ENCODE results near the gene ASPSCR1.
"Not testable (repeated sequence)": the region's sequence is repeated elsewhere in the genome, so short reads cannot be mapped to it uniquely, and the experiment has no call there.

Gene ASPSCR1

GRCh38 chr17:82036634-82037091 is 59.2 kb downstream of the ASPSCR1 start:
- TF ChIP-seq CTCF (conservative IDR thresholded peaks at IDR 0.05) (no peak), ZFX (IDR thresholded peaks at IDR 0.05) (no peak)
- peak overlapping the region; percentile 86 for H3K27ac ChIP-seq

DNA sequence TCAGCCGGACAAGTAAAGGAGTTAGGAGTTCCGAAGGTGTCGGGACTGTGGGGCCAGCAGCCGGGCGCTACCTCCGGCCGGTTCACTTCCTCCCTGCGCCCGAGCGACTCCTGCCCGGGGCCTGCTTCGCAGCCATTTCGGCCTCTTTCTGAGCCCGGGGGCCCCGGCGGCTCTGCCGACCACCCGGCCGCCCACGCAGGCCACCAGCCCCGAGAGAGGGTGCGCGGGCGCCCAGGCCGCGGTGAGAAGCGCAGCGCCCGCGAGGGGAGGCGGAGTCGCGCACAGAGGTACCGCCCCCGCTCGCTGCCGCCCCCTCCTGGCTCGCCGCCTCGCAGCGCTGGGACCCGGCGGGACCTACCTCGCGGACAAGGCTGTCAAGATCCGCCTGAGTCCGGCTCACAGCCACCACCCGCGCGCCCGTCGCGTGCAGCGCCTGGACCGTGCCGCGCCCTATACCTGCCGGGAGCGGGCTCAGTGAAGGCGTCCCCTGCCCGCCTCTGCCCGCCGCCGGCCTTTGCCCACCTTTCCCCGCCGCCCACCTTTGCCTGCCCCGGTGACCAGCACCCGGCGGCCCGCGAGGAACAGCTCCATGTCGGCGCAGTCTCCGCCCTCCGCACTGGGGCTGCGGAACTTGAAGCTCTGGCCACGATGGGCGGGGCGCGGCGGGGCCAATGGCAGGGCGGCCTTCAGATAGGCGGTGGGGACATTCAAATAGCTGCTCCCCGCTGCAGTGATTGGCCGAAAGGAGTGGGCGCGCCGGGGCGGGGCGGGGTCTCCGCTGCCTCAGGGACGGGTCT is 59.9 kb downstream of the ASPSCR1 start, which contains the start of gene DCXR:
Gene DCXR (minus strand): TSS at position 606 of the 797 bp plus-strand sequence. CDS start 15 bp downstream, at position 591.
- H3K27ac ChIP-seq = peak within 1 kb of the TSS; percentile 86
- peak; percentile 84; the same call in 1 of the 2 replicates for TF ChIP-seq ZFX (IDR thresholded peaks at IDR 0.05)
- TF ChIP-seq CTCF (conservative IDR thresholded peaks at IDR 0.05) = peak; percentile 96

DNA sequence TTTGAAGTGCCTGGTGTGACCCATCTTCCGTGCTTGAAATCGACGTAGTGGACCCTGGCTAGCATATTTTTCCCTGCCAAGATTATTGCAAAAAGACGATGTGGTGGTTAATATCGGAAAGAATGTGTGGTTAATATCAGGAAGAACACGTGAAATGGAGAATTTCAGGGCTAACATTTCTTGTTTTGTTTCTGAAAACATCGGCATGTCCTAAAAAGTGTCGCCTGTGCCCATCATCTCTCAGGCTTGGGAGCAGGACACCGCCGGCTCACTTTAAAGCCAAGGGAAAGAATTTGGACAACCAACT is 60.4 kb downstream of the ASPSCR1 start:
- peak overlapping the region; percentile 86 for H3K27ac ChIP-seq
- TF ChIP-seq CTCF (conservative IDR thresholded peaks at IDR 0.05) (no peak), ZFX (IDR thresholded peaks at IDR 0.05) (no peak)

GRCh38 chr17:82038796-82039409 is 61.5 kb downstream of the ASPSCR1 start:
- not testable (repeated sequence) for H3K27ac ChIP-seq

DNA sequence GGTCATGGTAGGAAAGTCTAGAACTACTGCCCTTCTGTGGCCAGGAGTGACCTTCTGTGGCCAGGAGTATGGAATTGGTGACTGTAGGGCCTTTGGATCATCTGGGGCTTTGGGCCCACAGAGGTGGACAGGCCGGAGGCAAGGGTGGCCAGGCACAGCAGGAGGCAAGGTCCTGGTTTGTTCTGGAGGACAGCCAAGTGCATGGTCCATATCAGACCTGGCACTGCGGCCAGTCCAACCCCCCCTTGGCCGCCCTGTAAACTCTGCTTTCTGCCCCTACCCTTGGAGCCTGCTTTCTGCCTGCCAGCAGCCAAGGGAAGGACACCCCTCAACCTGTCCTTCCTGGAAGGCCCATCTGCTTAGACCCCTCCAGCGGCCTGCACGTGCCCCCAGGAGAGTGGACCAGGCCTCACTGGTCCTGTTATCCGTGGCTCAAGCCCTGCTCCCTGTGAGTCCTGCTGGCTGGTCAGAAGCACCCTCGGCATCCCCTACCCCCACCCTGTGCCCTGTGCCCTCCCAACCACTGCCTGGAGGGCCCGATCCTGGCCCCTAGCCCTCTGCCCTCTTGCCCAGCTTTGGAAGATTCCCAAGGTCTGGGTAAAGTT is 62.4 kb downstream of the ASPSCR1 start:
- H3K27ac ChIP-seq = peak overlapping the region; percentile 0; the same call in 1 of the 2 replicates
- no peak for TF ChIP-seq CTCF (conservative IDR thresholded peaks at IDR 0.05)

GRCh38 chr17:82041144-82041814 is 63.9 kb downstream of the ASPSCR1 start:
- no peak overlapping the region for H3K27ac ChIP-seq
- TF ChIP-seq CTCF (conservative IDR thresholded peaks at IDR 0.05) (no peak), ZFX (IDR thresholded peaks at IDR 0.05) (no peak)

DNA sequence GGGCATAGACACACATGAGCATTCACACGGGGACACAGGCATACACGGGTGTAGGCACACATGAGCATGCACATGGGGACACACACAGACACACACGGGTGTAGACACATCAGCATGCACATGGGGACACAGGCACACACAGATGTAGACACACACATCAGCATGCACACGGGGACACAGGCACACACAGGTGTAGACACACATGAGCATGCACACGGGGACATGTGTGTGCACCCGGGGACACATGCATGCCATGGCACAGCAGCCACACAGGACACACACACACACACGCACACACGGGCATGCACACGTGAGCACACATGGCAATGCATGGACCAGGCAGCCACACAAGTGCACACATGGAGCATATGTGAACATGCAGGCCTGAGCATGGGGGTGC is 65.2 kb downstream of the ASPSCR1 start:
- H3K27ac ChIP-seq = no peak overlapping the region

More for the DNA sequence above, 65.2 kb downstream of the ASPSCR1 start:
- no peak for TF ChIP-seq CTCF (conservative IDR thresholded peaks at IDR 0.05)
- no peak for TF ChIP-seq ZFX (IDR thresholded peaks at IDR 0.05)

All from C4-2B (cell line).